IPS-NIHi11 (cell line): Measurements from ENCODE around the gene PLGRKT.

Experiments used
- DNase-seq: peaks from one replicate; pipeline ENCODE4 v3.0.0; 2012; ENCODE audit warnings: mixed read lengths, low spot score

The PLGRKT gene

DNA sequence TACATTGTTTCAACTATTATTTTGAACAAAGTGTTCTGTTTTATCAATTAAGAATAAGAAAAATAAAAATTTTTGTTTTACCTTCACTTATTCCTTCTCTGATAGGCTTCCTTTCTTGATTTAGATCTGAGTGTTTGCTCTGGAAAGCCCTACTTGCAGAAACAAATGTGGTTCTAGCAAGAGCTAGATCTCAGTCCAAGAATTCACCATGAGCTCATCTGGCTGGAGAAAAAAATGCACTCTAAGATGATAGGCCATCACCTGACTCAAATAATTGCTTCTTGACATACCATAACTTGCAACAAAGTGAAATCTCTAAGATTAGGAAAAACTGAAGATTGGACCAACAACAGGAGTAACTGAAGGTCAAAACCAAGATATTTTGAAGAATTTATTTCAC is 126.9 kb downstream of the PLGRKT start:
- DNase-seq = no peak
